ENCODE results near the gene PUSL1. TPM values are rescaled to one million over a fixed set of nuclear protein-coding genes. Genes with fewer than 3 reads are reported as not detected.

Gene PUSL1
- total and polyA plus RNA-seq, 2 of the 13 experiments (the other 11 are each of a cell fraction or from before 2014, with no cell fraction given): 8.3 to 22.2 TPM

DNA sequence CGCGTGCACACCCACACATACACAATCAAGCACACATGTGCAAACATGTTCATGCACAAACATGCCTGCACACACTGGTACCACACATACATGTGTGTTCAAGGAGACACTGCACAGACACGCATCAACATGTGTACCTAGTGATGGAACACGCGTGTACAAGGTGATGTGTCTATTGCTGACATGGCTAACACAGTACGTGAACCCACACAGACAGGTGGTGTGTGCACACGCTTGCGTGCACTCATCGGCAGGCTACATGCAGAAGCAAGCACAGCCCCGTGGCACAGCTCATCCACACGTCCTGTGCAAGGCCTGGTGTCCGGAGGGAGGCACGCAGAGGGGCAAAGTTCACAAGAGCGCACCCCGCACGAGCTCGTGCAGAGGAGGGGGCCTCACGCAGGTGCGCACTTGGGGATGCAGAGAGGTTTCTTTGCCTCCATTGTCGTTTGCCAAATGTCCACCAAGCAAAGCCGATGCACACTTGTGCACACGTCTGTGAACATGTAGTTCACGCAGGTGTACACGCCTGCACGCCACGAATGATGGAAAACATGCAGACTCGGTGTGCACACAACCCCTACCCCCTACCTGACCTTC, 1.6 kb upstream of the PUSL1 start:
- CTCF ChIA-PET (ENCODE audit: low intra/inter-chr PET ratio, low total read pairs): no interaction called here
- DNase-seq (ENCODE audit: low spot score) (peak; percentile 60), ATAC-seq (peak; percentile 2), FAIRE-seq (peak; percentile 75)
- BruUV-seq (replicated peaks): TSS peak; percentile 52
- Histone ChIP-seq H3K4me1 (ENCODE audit: insufficient read depth, low read length) (peaks cover 37% of the 10 kb centered on the region), H2AFZ (ENCODE audit: low read length) (no peak overlapping the region), H3K79me2 (ENCODE audit: insufficient read depth, low read length) (peaks cover 15% of the 10 kb centered on the region), H3K9ac (ENCODE audit: insufficient read depth, low read depth, low read length) (peak overlapping the region; percentile 88), H3K27me3 (ENCODE audit: control insufficient read depth in 1 of 2, insufficient read depth in 2 of 2, low read length in 2 of 2) (no peaks in the 10 kb centered on the region), H3K9me3 (ENCODE audit: low read length) (no peaks in the 10 kb centered on the region), H3K4me2 (ENCODE audit: low read depth, low read length) (peak overlapping the region; percentile 98), H3K27ac (ENCODE audit: extremely low read length, insufficient read depth, low read length) (peak overlapping the region; percentile 79), H4K20me1 (ENCODE audit: insufficient read depth, low read length) (no peaks in the 10 kb centered on the region; the same call in 1 of the 2 replicates), H3K36me3 (replicated peaks in 1 of 2; ENCODE audit: control insufficient read depth in 1 of 2, insufficient read depth in 2 of 2, low read length in 2 of 2) (peaks cover 4 to 15% of the 10 kb centered on the region in 2 experiments; a peak in 1 of 5 replicates), H3K4me3 (replicated peaks in 1 of 3; ENCODE audit: insufficient read depth in 1 of 3, low read depth in 2 of 3, low read length in 3 of 3) (peak overlapping the region; percentile 77 to 93 (median 91))
- in situ Hi-C loops (cut with HindIII; ENCODE audit: extremely low pct_ligation_motif_present, low pct_unique_long_range_greater_than_20kb): no loop called here
- WGBS (ENCODE audit: low lambda C conversion rate): 20% methylated on average over 2 of the region's 27 CpGs
- POLR2A ChIA-PET: interaction anchor here (0.7 to 1.0 kb wide), 5 partner anchors 33 to 178 kb away, joined by 3 to 4 read pairs (median 3); partner anchors contain the start of genes ANKRD65 and UBE2J2
- intact Hi-C loops (cut with micrococcal nuclease; ENCODE audit: unreplicated experiment): no loop called here
- TF ChIP-seq ZKSCAN1 (IDR thresholded peaks at IDR 0.05; ENCODE audit: low read length) (no peak), RBAK (CRISPR knock-in tag; IDR thresholded peaks at IDR 0.05) (no peak), PAX8 (CRISPR knock-in tag; IDR thresholded peaks at IDR 0.05; ENCODE audit: borderline replicate concordance) (no peak), FOXJ3 (CRISPR knock-in tag; IDR thresholded peaks at IDR 0.05; ENCODE audit: borderline replicate concordance) (no peak), LCORL (IDR thresholded peaks at IDR 0.05) (no peak), LCORL (CRISPR knock-in tag; IDR thresholded peaks at IDR 0.05) (peak; percentile 72), MZF1 (CRISPR knock-in tag; IDR thresholded peaks at IDR 0.05; ENCODE audit: borderline replicate concordance) (no peak), SNAPC2 (CRISPR knock-in tag; IDR thresholded peaks at IDR 0.05) (no peak), ZNF468 (CRISPR knock-in tag; IDR thresholded peaks at IDR 0.05) (0 out of 2 replicates have a peak, but pooled peaks have one; percentile 36), MAFF (IDR thresholded peaks at IDR 0.05; ENCODE audit: low read depth, low read length) (no peak), TCF7 (IDR thresholded peaks at IDR 0.05; ENCODE audit: low read depth) (no peak), BCL6 (CRISPR knock-in tag; IDR thresholded peaks at IDR 0.05) (0 out of 2 replicates have a peak, but pooled peaks have one; percentile 15), PATZ1 (CRISPR knock-in tag; IDR thresholded peaks at IDR 0.05) (peak; percentile 82), FOXA3 (CRISPR knock-in tag; IDR thresholded peaks at IDR 0.05) (no peak), ZNF543 (CRISPR knock-in tag; IDR thresholded peaks at IDR 0.05) (0 out of 2 replicates have a peak, but pooled peaks have one; percentile 14), IKZF4 (CRISPR knock-in tag; IDR thresholded peaks at IDR 0.05; ENCODE audit: borderline replicate concordance, low read depth, not compliant biosample characterization) (no peak), ZNF274 (CRISPR knock-in tag; IDR thresholded peaks at IDR 0.05) (0 out of 2 replicates have a peak, but pooled peaks have one; percentile 37), RORA (CRISPR knock-in tag; IDR thresholded peaks at IDR 0.05) (no peak), SPEN (CRISPR knock-in tag; IDR thresholded peaks at IDR 0.05; ENCODE audit: low read depth) (peak; percentile 71; the same call in 1 of the 2 replicates), ZHX1 (CRISPR knock-in tag; IDR thresholded peaks at IDR 0.05; ENCODE audit: low read depth) (peak; percentile 62; the same call in 1 of the 2 replicates), ZNF883 (CRISPR knock-in tag; IDR thresholded peaks at IDR 0.05; ENCODE audit: not compliant biosample characterization) (no peak)

Measured in HepG2 (cell line).